DMS 273 (cell line): ENCODE data around the gene STRA8.

ENCODE experiments used
- DNase-seq: peaks from one replicate; lab custom pipeline; 2025; ENCODE audit not compliant: unreplicated experiment; lab: John Stamatoyannopoulos, UW

STRA8 gene

DNA sequence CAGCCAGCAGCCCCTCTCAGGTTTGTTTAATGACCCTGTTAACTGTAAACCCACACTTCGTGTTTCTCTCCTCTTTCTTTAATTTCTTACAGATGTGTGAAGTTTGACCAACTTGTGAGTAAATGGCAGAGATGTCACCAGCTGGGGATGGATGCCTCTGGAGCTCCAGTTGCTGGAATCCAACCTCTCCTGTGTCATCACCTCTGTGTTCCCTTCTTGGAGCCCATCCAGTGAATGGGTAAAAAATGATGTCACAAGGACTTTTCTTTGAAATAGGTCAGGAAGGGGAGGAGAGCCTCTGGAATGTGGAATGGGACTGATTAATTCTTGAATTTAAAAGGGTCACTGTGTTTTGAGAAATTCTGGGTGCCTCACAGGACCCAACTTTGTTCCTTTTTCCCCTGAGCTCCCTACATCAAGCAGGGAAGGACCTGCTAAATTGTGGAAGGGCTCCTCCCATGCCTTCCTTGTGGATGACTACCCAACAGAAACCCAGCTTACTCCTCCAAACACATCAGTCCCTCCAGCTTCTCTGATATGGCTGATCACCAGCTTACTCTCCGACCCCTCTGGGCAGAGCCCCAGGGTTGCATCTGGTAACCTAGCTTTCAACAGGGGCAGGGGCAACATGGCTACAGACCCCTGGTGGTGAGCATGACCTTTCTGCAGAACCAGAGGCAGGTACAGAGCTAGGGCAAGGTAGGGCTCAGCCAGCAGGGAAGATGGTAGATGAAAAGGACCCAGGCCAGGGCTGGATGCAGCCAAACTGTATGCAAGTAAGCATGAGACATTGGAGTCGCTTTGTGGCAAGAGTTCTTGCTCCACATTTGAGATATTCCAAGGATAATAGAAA, 67.5 kb downstream of the STRA8 start:
- no peak for DNase-seq
